Uterus (tissue), 2 donors: ENCODE measurements around the gene CXCL1.

Experiments
- CTCF ChIP-seq, 4 experiments: fragments of 200-600 bp in 2 of 4; fragments of 450-650 bp in 2 of 4; sonication (generic) in 2 of 4; IDR thresholded peaks; one replicate each; pipeline ENCODE4 v1.5.1; 2016 to 2019; ENCODE audit warnings: antibody characterized with exemption in 4 of 4, mild to moderate bottlenecking in 2 of 4, moderate library complexity in 1 of 4
- POLR2A ChIP-seq, 2 donors: fragments of 450-650 bp; IDR thresholded peaks; one replicate each; pipeline ENCODE4 v1.6.1; 2016; ENCODE audit warnings: antibody characterized with exemption in 2 of 2, mild to moderate bottlenecking in 1 of 2, moderate library complexity in 1 of 2

- no peak for TF ChIP-seq POLR2A (IDR thresholded peaks at IDR 0.05)
- no peak for TF ChIP-seq CTCF (IDR thresholded peaks at IDR 0.05)
These were observed 46.8 kb upstream of the CXCL1 start for GRCh38 chr4:73822389-73822788.
